B cell (primary cell): ENCODE measurements around the gene PLAAT4.

Experiments used
- CTCF ChIP-seq: fragments of 200-600 bp; IDR thresholded peaks from one replicate; pipeline ENCODE4 v1.8.0; 2022; ENCODE audit warnings: antibody characterized with exemption, mild to moderate bottlenecking
- EZH2 ChIP-seq: IDR thresholded peaks from 2 replicates; pipeline ENCODE4 v1.6.1; 2012; ENCODE audit warnings: borderline replicate concordance, low read depth, mild to moderate bottlenecking, moderate library complexity, low read length; ENCODE audit not compliant: insufficient read depth, poor library complexity, severe bottlenecking

GRCh38 chr11:63504933-63505586 lies 31.5 kb upstream of the PLAAT4 start:
- TF ChIP-seq CTCF = no peak
- TF ChIP-seq EZH2 = no peak
